RPMI7951 (cell line): ENCODE data around the gene CARS2. TPM values are rescaled to one million over a fixed set of nuclear protein-coding genes. Genes with fewer than 3 reads are reported as not detected.
A peak's percentile ranks its signal among the peaks of the same experiment; 100 is the strongest.

ENCODE experiments used
- DNase-seq: peaks from one replicate; pipeline ENCODE4 v3.0.0-alpha.2; 2012; ENCODE audit warnings: low read depth
- total RNA-seq: library from RNA; depleted of rRNA; stranded (reverse); fragments of >200 nt; shearing (Covaris generic); gene quantifications from 2 replicates; pipeline ENCODE4 v1.2.3, GENCODE V29; 2014

The CARS2 gene
- total RNA-seq, 1 experiment from 2014 or later, result 35.1 TPM

- DNase-seq, result no peak
Measured at GRCh38 chr13:110652764-110653163, 53.2 kb downstream of the CARS2 start.

- no peak for DNase-seq
Measured at GRCh38 chr13:110652231-110652730, 53.6 kb downstream of the CARS2 start.

GRCh38 chr13:110651726-110652230, 54.1 kb downstream of the CARS2 start:
- no peak for DNase-seq

GRCh38 chr13:110651271-110651670, 54.6 kb downstream of the CARS2 start:
- DNase-seq, result no peak

GRCh38 chr13:110650436-110650835, 55.5 kb downstream of the CARS2 start:
- DNase-seq, result no peak

- no peak for DNase-seq
Measured at GRCh38 chr13:110649551-110649950, 56.4 kb downstream of the CARS2 start.

GRCh38 chr13:110648848-110649421, 57.0 kb downstream of the CARS2 start:
- no peak for DNase-seq

GRCh38 chr13:110648146-110648819, 57.6 kb downstream of the CARS2 start:
- no peak for DNase-seq

- DNase-seq, result no peak
Measured at GRCh38 chr13:110647365-110647737, 58.6 kb downstream of the CARS2 start.

GRCh38 chr13:110646442-110647364, 59.2 kb downstream of the CARS2 start:
- no peak for DNase-seq

GRCh38 chr13:110645750-110646149, 60.2 kb downstream of the CARS2 start:
- DNase-seq, result no peak

- DNase-seq, result peak; percentile 67
Measured at GRCh38 chr13:110644892-110645521, 60.9 kb downstream of the CARS2 start.

GRCh38 chr13:110643768-110644421, 62.0 kb downstream of the CARS2 start:
- DNase-seq, result no peak

- no peak for DNase-seq
Measured at GRCh38 chr13:110643324-110643723, 62.6 kb downstream of the CARS2 start.

GRCh38 chr13:110642291-110642981, 63.5 kb downstream of the CARS2 start:
- no peak for DNase-seq

- no peak for DNase-seq
Measured at GRCh38 chr13:110641055-110642015, 64.6 kb downstream of the CARS2 start.

GRCh38 chr13:110640591-110641029, 65.3 kb downstream of the CARS2 start:
- DNase-seq, result peak; percentile 17

- DNase-seq, result no peak
Measured at GRCh38 chr13:110639935-110640334, 66.0 kb downstream of the CARS2 start.
